HG03139 (cell line): ENCODE measurements around the gene ATOH8.

ENCODE experiments used
- ATAC-seq: cut with Tn5 transposase; IDR thresholded peaks from one replicate; pipeline ENCODE4 v1.9.1; 2021; ENCODE audit not compliant: unreplicated experiment

Gene ATOH8

DNA sequence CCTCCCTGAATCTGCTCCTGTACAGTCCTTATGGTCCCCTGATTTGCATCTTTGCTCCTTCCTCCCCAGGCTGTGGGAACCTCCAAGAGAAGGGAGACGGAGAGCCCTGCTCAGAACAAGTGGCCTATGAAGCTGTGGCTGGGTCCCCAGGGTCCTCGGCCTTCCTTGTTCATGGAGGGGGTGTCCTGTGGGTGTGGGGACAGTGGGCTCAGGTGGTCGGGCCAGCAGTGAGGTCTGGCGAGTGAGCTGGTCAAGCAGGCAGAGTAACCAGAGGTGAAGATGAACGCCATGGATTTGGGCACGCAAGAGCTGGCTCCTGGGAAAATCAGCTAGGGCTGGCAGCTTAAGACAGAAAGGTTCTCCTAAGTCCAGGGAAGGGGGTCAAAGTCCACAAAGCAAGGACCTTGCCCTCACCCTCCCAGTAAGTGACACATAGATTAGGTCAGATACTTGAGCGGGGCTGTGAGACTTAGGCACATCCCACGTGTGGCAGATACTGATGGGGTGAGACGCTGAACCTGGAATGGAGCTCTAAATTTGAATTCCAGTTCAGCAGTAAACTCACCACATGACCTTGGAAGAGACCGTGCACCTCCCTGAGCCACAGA is 34.8 kb upstream of the ATOH8 start:
- no peak for ATAC-seq

DNA sequence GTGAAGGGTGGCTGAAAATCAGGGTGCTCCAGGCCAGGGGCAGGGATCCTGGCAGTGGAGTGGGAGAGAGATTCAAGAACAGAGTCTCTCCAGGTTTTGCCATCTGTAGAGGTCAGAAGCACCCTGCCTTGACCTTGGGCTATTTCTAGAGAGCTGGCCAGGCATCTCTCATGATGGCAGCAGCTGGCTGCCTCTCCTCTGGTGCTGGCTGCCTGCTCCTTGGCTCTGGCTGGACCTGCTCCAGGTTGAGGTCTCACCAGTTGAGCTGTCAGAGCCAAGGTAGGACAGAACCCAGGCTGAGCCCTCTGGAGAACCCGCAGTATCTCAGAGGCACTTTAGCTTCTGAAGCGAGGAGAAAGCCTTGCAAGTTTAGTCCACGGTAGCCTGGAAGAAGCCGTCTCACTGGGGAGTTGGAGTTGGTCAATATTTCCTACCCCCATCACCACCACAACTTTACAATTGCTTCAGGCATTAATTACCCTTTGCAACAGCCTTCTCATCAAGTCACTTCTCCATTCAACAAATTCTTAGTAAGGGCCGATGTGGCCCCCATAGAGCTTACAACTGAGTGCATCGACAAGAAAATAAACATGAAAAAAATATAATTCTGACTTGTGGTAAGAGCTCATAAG is 34.1 kb upstream of the ATOH8 start:
- no peak for ATAC-seq

DNA sequence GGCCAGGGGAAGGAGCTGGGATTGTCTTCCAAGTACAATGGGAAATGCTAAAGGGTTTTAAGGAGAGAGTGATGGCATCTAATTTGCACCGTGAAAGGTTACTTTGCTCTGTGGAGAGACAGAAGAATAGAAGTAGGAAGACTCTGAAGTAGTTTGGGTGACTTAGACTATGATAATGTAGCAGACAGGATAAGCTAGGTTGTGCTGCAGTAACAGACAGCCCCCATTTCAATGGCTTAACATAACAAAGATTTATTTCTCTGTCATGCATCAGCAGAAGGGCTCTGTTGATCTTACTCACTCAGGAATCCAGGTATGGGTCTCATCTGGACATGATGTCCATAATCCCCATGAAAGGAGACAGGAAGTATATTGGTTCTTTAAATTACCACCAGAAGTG is 33.3 kb upstream of the ATOH8 start:
- no peak for ATAC-seq

DNA sequence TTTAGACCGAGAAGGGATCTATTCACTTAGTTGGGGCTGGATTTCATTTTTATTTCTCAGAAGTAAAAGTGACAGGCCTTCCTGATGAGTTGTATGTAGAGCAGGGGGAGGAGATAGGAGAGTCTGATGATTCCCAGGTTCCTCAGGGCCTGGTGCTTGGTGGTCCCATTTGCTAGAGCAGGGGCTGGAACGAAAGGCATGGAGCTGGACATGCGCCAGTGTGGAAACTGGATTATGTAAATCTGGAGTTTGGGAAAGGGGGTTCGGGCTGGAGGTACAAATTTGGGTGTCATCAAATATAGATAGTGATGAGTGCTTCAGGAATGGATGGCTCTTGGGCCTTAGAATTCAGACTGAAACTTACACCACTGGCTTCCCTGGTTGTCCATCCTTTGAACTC is 32.1 kb upstream of the ATOH8 start:
- no peak for ATAC-seq

DNA sequence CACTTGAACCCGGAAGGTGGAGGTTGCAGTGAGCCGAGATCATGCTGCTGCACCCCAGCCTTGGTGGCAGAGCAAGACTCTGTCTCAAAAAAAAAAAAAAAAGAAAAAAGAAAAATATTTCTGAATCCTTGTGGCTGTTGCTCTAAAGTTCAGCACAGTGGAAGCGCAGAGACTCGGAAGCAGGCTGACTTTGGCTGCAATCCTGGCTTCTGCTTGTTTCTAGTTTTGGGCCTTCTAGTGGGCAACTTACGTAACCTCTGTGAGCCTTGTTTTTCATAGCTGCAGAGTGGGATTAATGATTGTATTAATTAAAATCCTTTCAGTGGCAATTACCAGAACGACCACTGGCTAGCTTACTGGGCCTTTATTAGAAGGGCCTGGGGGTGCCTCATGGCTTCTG is 31.3 kb upstream of the ATOH8 start:
- no peak for ATAC-seq

DNA sequence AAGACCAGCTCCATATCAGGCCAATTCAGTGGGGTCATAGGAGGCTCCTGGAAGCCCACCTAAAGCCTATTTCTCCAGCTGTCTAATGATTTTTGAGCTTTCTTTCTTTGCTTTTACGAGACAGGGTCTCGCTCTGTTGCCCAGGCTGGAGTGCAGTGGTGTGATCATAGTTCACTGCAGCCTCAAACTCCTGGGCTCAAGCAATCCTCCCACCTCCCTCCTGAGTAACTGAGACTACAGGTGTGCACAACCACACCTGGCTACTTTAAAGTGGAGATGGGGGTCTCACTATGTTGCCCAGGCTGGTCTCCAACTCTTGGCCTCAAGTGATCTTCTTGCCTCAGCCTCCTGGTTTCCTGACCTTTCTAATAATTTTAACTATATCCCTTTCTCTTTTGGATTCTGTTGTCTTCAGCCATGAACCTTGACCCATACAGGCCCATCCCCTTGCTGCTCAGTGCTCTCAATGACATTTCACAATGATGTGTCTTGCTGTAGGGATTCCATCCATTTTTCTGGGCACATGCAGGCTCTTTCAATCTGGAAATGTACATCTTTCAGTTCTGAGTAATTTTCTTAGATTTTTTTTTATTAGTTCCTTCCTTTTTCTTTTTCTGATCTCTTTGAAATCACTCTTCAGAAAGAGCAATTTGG is 30.0 kb upstream of the ATOH8 start:
- no peak for ATAC-seq

DNA sequence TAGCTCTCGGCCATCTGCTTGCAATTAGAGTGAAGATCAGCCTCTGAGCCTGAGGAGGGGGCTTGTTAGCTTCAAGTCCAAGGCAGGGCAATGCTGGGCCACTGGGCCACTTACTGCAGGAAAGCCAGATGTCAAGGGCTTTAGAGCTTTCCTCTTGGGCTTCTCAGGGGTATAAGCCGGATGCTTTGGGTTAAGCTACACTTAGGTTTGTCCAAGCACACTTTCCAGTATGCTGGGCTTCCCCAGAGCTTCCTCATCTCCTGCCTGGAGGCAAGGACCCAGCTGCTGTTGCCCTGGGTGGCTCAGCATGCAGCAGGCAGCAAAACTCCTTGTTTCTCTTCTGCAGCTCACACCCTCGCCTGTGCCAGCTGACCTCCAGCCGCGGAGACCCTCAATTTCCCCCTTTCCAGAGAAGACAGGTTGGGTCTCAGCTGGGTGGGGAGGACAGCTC is 29.0 kb upstream of the ATOH8 start:
- ATAC-seq: no peak

DNA sequence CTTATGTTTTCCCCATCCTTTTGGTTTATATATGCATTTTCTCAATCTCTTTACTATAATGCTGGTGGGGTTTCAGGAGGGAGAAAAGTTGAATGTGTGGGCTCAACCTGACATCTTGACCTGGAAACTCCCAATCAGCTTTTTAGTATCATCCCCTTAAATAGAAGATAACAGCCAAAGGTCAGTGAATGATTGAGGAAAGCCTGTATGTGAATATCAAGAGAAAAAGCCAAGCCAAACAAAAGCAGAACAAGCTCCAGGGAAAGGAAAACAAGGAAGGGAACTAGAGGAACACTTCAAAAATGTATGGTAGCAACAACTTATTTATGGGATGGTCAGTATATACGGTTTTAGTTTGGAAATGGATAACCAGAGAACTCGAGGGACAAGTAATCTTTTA is 28.3 kb upstream of the ATOH8 start:
- no peak for ATAC-seq

DNA sequence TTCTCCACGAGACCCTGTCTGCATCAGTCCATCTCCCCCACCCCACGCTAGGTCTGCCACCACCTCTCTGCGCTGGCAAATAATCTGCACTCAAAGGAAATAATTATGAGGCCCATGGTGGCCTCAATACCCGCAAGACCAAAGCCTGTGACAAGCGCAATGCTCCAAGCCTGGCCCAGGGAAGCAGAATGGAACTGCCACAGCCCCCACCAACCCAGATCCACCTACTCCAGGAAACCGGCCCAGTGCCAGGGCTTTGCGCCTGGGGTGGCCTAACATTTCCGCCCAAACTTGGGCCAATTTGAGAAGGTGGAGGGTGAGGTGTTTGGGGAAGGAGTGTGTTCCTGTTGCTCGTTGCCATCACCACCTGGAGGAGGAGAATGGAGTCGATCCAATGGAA is 26.0 kb upstream of the ATOH8 start:
- ATAC-seq: no peak

DNA sequence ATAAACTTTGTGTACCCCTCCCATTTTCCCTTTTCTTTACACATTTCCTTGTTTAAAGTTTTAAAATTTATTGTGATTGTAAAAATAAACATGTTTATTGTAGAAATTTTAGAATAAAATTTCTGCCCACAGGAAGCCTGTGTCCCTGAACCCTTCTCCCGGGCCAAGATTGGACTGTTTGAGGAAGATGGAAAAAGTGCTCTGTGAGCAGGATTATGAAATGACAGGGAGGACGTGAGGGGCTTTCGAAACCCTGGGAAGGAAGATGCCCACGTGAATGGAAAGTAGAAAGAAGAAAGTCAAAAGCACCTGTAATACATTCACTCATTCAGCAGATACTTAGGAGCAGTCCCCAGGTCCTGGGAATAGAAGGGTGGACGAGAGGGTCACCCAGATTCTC is 25.4 kb upstream of the ATOH8 start:
- no peak for ATAC-seq

DNA sequence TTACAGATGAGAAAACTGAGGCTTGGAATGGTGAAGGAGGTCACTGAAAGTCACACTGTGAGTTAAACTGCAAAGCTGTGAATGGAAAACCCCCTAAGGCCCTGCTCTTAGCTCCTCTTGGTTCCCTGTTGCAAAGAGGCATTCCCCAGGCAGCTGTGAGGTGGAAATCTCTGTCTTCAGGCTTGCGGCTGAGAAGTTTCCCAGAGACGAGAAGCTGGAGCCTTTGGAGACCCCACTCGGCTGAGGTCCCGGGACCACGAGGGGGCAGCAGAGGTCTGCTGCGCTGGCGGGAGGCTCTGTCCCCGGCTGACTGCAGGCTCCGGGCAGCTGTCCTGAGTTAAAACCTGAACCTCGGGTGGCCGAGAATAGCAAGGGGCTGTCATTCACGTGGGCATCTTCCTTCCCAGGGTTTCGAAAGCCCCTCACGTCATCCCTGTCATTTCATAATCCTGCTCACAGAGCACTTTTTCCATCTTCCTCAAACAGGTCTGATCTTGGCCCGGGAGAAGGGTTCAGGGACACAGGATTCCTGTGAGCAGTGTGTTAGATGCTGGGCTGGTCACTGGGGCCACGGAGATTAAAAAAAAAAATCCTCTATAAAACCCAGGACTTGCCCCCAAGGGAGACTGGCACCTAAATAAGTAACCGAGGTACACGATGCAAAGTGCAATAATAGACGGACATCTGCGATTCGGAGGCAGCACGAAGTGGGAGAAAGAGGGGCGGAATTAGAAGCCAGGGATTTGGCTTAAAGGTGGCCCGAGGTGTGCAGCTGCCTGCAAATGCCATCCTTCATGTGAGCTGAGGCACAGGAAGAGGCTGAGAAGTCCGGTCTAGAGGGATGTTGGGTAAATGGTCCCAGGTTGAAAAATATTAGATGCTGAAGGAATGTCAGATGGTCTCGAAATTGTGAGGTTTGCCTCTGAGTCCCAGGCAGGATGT is 24.6 kb upstream of the ATOH8 start:
- no peak for ATAC-seq

DNA sequence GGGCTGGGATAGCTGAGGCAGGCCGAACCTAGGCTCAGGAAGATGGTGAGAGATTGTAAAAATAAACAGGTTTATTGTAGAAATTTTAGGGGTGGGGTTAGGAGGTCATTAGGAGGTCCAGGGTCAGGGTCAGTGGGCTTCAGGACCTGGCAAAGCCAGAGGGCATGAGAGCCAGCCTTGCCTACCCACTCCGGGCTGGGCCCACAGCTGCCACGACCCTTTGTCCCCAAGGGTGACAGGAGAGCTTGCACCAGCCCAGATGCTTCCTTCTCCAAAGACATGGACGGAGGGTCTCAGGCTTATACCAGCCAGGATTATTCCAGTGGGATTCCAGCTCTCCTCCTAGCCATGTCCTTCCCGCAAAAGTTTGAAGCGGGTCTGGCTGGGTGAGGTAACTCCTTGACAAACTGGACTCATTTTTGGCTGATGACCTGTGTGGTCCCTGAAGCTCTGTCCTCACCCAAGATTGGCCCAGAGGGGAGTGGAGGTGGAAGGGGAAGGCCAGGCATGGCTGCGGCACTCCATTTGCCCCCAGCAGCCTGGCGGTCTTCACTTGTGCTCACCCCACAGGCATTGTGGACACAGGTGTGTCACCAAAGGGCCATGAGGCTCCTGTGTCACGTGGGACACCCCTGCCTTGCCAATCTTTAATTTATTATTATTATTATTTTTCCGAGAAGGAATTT is 23.8 kb upstream of the ATOH8 start:
- no peak for ATAC-seq

DNA sequence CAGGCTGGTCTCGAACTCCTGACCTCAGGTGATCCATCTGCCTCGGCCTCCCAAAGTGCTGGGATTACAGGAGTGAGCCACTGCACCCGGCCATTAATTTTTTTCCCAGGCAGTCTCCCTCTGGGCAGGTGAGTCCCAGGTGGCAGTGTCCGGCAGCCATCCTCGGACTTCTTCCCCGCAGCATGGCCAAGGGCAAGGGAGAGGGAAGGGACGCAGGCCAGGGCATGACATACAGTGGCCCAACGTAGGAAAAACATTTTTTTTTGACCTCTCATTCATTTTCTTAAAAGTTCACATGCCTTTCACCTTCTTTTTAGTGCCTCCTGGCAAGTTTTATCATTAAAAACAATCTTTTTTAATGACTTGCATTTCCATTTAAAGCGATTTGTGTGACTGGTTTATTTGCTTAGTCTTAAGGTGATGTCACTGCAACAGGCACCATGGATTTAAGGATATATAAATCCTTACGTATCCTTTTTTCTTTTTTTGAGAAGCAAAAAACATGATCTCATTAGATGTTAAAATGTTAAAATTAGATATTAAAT is 23.0 kb upstream of the ATOH8 start:
- no peak for ATAC-seq

DNA sequence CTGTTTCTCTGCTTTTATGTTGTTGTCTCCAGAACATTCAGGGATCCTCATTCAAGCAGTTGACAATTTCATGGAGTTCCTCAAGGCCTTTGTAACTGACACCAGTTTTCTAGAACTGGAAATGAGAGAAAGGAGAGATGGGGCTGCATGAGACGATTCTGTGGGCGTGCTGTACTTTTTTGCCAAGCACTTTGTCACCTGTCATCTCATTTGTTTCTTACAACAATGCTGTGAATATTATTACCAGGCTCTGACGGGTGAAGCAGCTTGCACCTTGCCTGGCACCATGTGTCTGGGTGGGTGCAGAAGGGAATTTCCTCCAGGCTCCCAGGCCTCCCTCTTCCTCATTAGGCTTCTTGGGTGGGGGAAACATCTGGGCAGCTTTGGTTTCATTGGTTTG is 22.2 kb upstream of the ATOH8 start:
- ATAC-seq: no peak

DNA sequence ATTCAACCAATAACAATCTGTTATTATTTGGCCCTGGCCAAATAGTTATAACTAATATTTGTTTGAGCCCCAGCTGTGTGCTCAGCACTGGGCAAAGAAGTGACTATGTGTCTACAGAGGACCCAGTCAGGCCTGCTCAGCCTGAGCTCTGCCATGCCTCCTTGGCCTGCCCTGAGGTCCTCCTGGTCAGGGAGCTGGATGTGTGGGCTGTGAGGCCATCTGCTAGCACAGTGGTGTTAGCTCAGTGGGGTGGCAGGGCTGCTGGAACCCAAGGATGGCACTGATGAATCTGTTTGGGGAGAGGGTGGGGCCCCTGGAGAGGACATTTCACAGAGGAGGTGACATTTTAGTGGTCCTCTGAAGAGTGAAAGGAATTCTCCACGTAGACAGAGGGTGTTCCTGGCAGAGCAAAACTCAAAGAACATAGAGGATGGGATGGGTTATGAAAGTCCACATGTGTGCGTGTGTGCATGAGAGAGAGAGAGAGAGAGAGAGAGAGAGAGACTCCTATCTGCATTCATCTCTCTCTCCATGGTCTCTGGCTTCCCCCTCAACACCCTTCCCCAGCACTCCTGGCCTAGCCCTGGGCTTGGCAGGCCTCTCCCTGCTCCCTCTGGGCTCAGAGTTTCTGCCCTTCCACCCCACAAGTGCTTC is 21.2 kb upstream of the ATOH8 start:
- no peak for ATAC-seq

DNA sequence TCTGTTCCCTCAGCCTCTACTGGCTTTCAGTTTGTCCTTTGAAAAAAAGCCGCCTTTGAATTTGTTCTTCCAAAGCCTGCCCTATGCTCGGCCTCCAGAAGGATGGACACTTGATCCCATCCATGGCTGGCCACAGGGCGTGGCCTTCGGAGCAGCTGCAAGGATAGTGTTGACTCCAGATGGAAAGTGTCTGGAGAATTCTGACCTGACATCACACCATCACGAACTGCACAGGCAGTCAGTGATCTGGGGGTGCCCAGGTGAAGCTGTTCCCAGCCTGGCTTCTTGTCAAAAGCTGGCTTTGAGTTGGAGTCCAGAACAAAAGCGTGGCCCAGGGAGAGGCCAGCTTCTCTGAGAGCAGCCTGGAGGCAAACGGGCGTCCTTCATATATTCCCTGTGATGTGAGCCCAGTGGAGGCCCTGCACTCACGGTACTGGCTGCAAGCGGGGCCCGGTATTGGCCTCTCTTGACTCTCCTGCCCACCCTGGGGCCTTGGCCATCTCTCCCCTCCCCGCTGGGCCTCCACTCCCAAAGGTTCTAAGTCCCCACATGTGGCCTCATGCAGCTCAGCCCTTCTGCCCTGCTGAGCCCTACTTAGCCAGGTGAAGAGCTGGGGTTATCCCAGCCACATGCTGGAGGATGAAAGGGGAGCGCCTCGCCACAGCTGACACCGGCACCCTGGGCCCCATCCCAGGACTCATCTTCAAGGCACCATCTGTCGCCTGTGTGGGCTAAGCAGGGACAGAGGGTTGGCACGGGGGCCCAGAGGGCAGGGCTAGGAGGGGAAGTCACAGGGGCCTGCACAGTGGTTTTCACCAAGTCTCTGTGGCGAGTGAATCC is 20.4 kb upstream of the ATOH8 start:
- ATAC-seq: no peak

DNA sequence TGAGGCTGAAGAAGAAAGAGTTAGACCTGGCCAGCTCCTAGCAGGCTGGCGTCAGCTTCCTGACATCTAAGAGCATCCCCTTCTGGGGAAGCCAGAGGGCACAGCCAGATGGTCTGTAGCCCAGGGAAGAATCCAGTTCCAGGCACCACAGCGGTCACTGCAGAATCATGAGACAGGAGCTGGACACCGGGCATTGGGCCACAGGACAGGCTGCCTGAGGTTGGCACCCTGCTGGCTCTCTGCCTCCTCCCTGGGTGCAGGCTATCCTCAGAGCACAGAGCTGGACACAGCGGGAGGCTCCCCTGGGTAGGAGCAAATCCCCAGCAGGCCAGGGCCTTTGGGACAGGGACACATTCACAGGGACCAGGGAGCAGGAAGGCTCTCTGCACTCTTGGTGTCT is 19.8 kb upstream of the ATOH8 start:
- no peak for ATAC-seq

DNA sequence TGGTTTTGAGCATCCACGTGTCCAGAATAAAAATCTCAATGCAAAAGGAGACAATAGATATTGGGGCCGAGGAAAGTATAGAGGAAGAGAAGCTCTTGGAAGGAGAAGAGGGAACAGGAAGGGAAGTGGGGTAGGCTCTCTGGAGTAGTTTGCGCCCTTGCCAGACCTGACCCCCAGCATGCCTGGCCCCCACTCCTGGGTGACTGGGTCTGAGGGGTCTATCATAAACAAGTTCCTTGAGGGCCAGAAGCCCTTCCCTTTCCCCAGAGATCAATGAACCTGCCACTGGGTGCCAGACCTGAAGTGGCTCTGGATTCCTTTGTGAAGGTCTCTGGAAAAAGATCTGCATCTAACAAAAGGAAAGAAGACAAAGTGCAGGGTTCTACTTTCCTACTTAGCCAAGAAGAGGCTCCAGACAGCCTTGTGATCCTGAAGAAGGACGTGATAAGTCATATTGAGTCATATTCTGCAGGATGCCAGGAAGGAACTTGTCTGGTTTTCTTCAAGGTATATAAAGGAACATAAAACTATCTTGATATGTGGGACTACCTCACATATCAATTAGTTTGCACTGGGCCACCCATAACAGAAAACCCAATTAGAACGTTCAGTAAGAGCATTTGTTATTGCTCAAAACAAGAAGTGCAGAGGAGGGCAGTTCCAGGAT is 18.7 kb upstream of the ATOH8 start:
- no peak for ATAC-seq

DNA sequence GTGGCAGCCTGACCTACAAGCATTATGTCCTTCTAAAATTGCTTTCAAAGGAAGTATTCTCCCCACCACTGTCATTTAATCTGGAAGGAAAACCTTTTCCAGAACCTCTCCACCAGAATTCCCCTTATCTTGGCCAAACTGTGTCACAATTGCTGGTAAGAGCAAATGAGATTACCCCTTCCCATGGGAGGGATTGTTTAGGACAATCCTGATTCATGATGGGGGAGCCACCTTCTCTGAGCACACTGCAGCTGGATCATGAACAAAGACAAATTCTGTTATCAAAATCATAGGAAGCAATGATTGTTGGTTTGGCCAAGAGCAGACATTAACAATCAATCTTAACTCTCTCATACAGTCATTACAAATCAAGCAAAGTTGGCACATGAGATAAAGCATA is 18.1 kb upstream of the ATOH8 start:
- ATAC-seq: no peak
